Measurements from ENCODE around the gene BRD4.

BRD4 gene

GRCh38 chr19:15188851-15189250 lies 143.5 kb downstream of the BRD4 start:
- FAIRE-seq = no peak

- FAIRE-seq = no peak
These were observed 145.0 kb downstream of the BRD4 start for GRCh38 chr19:15187026-15188007.
